GM23338 (cell line): ENCODE results near the gene TOMM40. TPM values are rescaled to one million over a fixed set of nuclear protein-coding genes. Genes with fewer than 3 reads are reported as not detected.

Experiments used
- ATAC-seq: fragments of 200-7000 bp; cut with Tn5 transposase; 3 replicates; pipeline ENCODE4 v1.9.1; 2020
- DNase-seq: peaks from one replicate; pipeline ENCODE4 v3.0.0-alpha.2; 2015; ENCODE audit warnings: low spot score
- H2AFZ ChIP-seq: fragments of 200-600 bp; sonication (generic); 2 replicates; pipeline ENCODE4 v1.8.0; 2016; ENCODE audit warnings: antibody characterized with exemption, mild to moderate bottlenecking, moderate library complexity
- H3F3A ChIP-seq: fragments of 200-600 bp; sonication (generic); replicated peaks from 2 replicates; pipeline ENCODE4 v1.8.0; 2017; ENCODE audit warnings: antibody characterized with exemption, mixed run types, low read depth
- H3K27ac ChIP-seq: fragments of 200-600 bp; sonication (generic); 2 replicates; pipeline ENCODE4 v1.6.1; 2016; ENCODE audit warnings: low read depth
- H3K27me3 ChIP-seq: fragments of 200-600 bp; sonication (generic); 2 replicates; pipeline ENCODE4 v1.8.0; 2016; ENCODE audit warnings: mild to moderate bottlenecking, mixed run types, moderate library complexity; ENCODE audit not compliant: insufficient read depth
- H3K36me3 ChIP-seq: fragments of 200-600 bp; sonication (generic); 2 replicates; pipeline ENCODE4 v1.8.0; 2016; ENCODE audit warnings: mild to moderate bottlenecking; ENCODE audit not compliant: insufficient read depth
- H3K4me1 ChIP-seq: fragments of 200-600 bp; sonication (generic); 2 replicates; pipeline ENCODE4 v1.8.0; 2016; ENCODE audit warnings: mild to moderate bottlenecking, moderate library complexity; ENCODE audit not compliant: insufficient read depth
- H3K4me2 ChIP-seq: fragments of 200-600 bp; sonication (generic); 2 replicates; pipeline ENCODE4 v1.7.1; 2017; ENCODE audit warnings: mixed run types
- H3K4me3 ChIP-seq: fragments of 200-600 bp; sonication (generic); 2 replicates; pipeline ENCODE4 v1.6.1; 2016; ENCODE audit warnings: mixed run types
- H3K79me2 ChIP-seq: fragments of 200-600 bp; sonication (generic); replicated peaks from 2 replicates; pipeline ENCODE4 v1.8.0; 2017; ENCODE audit warnings: mild to moderate bottlenecking; ENCODE audit not compliant: insufficient read depth
- H3K9me2 ChIP-seq: fragments of 200-600 bp; sonication (generic); 2 replicates; pipeline ENCODE4 v1.8.0; 2017; ENCODE audit not compliant: insufficient read depth
- H4K20me1 ChIP-seq: fragments of 200-600 bp; sonication (generic); replicated peaks from 2 replicates; pipeline ENCODE4 v1.8.0; 2017; ENCODE audit warnings: mild to moderate bottlenecking; ENCODE audit not compliant: insufficient read depth
- H3K27ac Mint-ChIP-seq: 2 replicates; pipeline ENCODE4 v1.8.0; 2020; ENCODE audit warnings: inconsistent platforms, mild to moderate bottlenecking, moderate library complexity, mixed read lengths
- H3K27me3 Mint-ChIP-seq: 3 replicates; pipeline ENCODE4 v1.8.0; 2022; ENCODE audit warnings: low read depth, mild to moderate bottlenecking, moderate library complexity, mixed read lengths, inconsistent platforms; ENCODE audit not compliant: insufficient read depth, poor library complexity
- H3K36me3 Mint-ChIP-seq: 3 replicates; pipeline ENCODE4 v1.8.0; 2021; ENCODE audit warnings: low read depth, mild to moderate bottlenecking, inconsistent platforms, moderate library complexity, mixed read lengths
- H3K4me1 Mint-ChIP-seq: 3 replicates; pipeline ENCODE4 v1.8.0; 2020; ENCODE audit warnings: mild to moderate bottlenecking, inconsistent platforms, mixed read lengths
- H3K4me3 Mint-ChIP-seq: 3 replicates; pipeline ENCODE4 v1.8.0; 2021; ENCODE audit warnings: moderate library complexity, mild to moderate bottlenecking, inconsistent platforms, mixed read lengths
- H3K9me3 Mint-ChIP-seq: 3 replicates; pipeline ENCODE4 v1.8.0; 2020; ENCODE audit warnings: moderate library complexity, mild to moderate bottlenecking, inconsistent platforms, mixed read lengths
- CREB1 ChIP-seq: fragments of 250-450 bp; sonication (Bioruptor Pico); IDR thresholded peaks from 2 replicates; pipeline ENCODE4 v1.5.0; 2020; ENCODE audit warnings: low read depth, mild to moderate bottlenecking, moderate library complexity
- EZH2 ChIP-seq: fragments of 200-600 bp; sonication (generic); IDR thresholded peaks from one replicate; pipeline ENCODE4 v1.8.0; 2017; ENCODE audit warnings: antibody characterized with exemption, mild to moderate bottlenecking, low read depth; ENCODE audit not compliant: unreplicated experiment
- EZH2phosphoT487 ChIP-seq: fragments of 200-600 bp; sonication (generic); IDR thresholded peaks from one replicate; pipeline ENCODE4 v1.8.1; 2018; ENCODE audit warnings: antibody characterized with exemption; ENCODE audit not compliant: unreplicated experiment
- JUNB ChIP-seq: IDR thresholded peaks from one replicate; pipeline ENCODE4 v1.6.1; 2016; ENCODE audit warnings: antibody characterized with exemption; ENCODE audit not compliant: unreplicated experiment
- NANOG ChIP-seq: IDR thresholded peaks from 2 replicates; pipeline ENCODE4 v1.6.1; 2016; ENCODE audit warnings: antibody characterized with exemption, borderline replicate concordance
- POLR2AphosphoS5 ChIP-seq: IDR thresholded peaks from 2 replicates; pipeline ENCODE4 v1.6.1; 2016; ENCODE audit warnings: antibody characterized with exemption, low read depth
- REST ChIP-seq: IDR thresholded peaks from one replicate; pipeline ENCODE4 v1.6.1; 2018; ENCODE audit warnings: antibody characterized with exemption; ENCODE audit not compliant: unreplicated experiment
- STAT1 ChIP-seq: IDR thresholded peaks from one replicate; pipeline ENCODE4 v1.6.1; 2016; ENCODE audit warnings: antibody characterized with exemption; ENCODE audit not compliant: unreplicated experiment
- ZNF114 ChIP-seq: fragments of 250-450 bp; sonication (Bioruptor Pico); IDR thresholded peaks from 2 replicates; pipeline ENCODE4 v1.5.0; 2020; ENCODE audit warnings: mild to moderate bottlenecking, moderate library complexity
- ZNF331 ChIP-seq: fragments of 250-450 bp; sonication (Bioruptor Pico); IDR thresholded peaks from 2 replicates; pipeline ENCODE4 v1.5.0; 2020; ENCODE audit warnings: low read depth, mild to moderate bottlenecking, moderate library complexity
- ZNF462 ChIP-seq: fragments of 250-450 bp; sonication (Bioruptor Pico); IDR thresholded peaks from 2 replicates; pipeline ENCODE4 v1.5.0; 2020; ENCODE audit warnings: mild to moderate bottlenecking, moderate library complexity
- polyA plus RNA-seq: library from polyadenylated mRNA; unstranded; fragments of >200 nt; fragmentation: Nextera tagmentation; extraction: Ambion mirVana; gene quantifications from 2 replicates; pipeline ENCODE4 v1.2.1, GENCODE V29; 2016
- total RNA-seq: library from RNA; depleted of rRNA; stranded (reverse); fragments of >200 nt; shearing (Covaris generic); gene quantifications from 2 replicates; pipeline ENCODE4 v1.2.3, GENCODE V29; 2014
- TF ChIP-seq, protein P1 (sequence below): IDR thresholded peaks from 2 replicates; pipeline ENCODE4 v1.6.1; 2016; ENCODE audit warnings: antibody characterized with exemption
- TF ChIP-seq, protein P2 (sequence below), 2 experiments: fragments of 200-600 bp in 1 of 2; sonication (generic) in 1 of 2; conservative IDR thresholded peaks; 2 replicates each; pipeline versions ENCODE4 v1.5.1 to v1.6.1; 2016 to 2017; ENCODE audit warnings: antibody characterized with exemption in 2 of 2, low read depth in 2 of 2, mild to moderate bottlenecking in 2 of 2, moderate library complexity in 1 of 2

Gene TOMM40
- total and polyA plus RNA-seq, 2 experiments from 2014 or later, result 142 to 273 TPM

DNA sequence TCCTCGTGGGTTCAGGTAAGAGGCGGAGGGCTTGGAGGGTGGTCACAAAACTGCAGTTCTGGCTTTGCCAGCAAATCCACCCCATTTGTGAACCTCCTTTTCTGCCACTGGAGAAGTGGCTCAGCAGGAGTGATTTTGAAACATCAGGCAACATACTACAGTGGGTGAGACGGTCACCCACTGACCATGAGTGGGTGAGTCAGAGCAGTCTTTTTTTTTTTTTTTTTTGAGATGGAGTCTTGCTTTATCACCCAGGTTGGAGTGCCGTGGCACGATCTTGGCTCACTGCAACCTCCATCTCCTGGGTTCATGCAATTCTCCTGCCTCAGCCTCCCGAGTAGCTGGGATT lies 3.0 kb downstream of the TOMM40 start:
- Mint-ChIP-seq H3K4me1 (peaks cover 22% of the 10 kb centered on the region), H3K27ac (no peak overlapping the region), H3K9me3 (peaks cover 3% of the 10 kb centered on the region; the same call in 2 of the 3 replicates), H3K27me3 (peaks cover 23% of the 10 kb centered on the region), H3K4me3 (no peak overlapping the region), H3K36me3 (peaks cover 78% of the 10 kb centered on the region)
- H3K4me3 ChIP-seq, result no peak overlapping the region
- H3K4me1 ChIP-seq, result peaks cover 9% of the 10 kb centered on the region; the same call in 1 of the 2 replicates
- no peak overlapping the region for H3K4me2 ChIP-seq
- TF ChIP-seq POLR2AphosphoS5 (no peak), EZH2 (no peak), NANOG (no peak), ZNF331 (CRISPR knock-in tag) (no peak), CREB1 (CRISPR knock-in tag) (no peak), REST (no peak), EZH2phosphoT487 (no peak), ZNF114 (CRISPR knock-in tag) (no peak), STAT1 (no peak), ZNF462 (no peak), JUNB (no peak)
- TF ChIP-seq, protein P1, sequence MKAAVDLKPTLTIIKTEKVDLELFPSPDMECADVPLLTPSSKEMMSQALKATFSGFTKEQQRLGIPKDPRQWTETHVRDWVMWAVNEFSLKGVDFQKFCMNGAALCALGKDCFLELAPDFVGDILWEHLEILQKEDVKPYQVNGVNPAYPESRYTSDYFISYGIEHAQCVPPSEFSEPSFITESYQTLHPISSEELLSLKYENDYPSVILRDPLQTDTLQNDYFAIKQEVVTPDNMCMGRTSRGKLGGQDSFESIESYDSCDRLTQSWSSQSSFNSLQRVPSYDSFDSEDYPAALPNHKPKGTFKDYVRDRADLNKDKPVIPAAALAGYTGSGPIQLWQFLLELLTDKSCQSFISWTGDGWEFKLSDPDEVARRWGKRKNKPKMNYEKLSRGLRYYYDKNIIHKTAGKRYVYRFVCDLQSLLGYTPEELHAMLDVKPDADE, result no peak
- TF ChIP-seq, protein P2, sequence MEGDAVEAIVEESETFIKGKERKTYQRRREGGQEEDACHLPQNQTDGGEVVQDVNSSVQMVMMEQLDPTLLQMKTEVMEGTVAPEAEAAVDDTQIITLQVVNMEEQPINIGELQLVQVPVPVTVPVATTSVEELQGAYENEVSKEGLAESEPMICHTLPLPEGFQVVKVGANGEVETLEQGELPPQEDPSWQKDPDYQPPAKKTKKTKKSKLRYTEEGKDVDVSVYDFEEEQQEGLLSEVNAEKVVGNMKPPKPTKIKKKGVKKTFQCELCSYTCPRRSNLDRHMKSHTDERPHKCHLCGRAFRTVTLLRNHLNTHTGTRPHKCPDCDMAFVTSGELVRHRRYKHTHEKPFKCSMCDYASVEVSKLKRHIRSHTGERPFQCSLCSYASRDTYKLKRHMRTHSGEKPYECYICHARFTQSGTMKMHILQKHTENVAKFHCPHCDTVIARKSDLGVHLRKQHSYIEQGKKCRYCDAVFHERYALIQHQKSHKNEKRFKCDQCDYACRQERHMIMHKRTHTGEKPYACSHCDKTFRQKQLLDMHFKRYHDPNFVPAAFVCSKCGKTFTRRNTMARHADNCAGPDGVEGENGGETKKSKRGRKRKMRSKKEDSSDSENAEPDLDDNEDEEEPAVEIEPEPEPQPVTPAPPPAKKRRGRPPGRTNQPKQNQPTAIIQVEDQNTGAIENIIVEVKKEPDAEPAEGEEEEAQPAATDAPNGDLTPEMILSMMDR (conservative IDR thresholded peaks at IDR 0.05; ENCODE audit: low read depth in 2 of 2), result no peak
- peaks cover 46% of the 10 kb centered on the region for H4K20me1 ChIP-seq
- H3K9me2 ChIP-seq, result no peaks in the 10 kb centered on the region
- peaks cover 43% of the 10 kb centered on the region for H3K36me3 ChIP-seq
- DNase-seq (no peak), ATAC-seq (no peak)
- no peak overlapping the region for H2AFZ ChIP-seq
- peaks cover 29% of the 10 kb centered on the region for H3F3A ChIP-seq
- peaks cover 45% of the 10 kb centered on the region for H3K79me2 ChIP-seq
- no peak overlapping the region for H3K27ac ChIP-seq
- no peaks in the 10 kb centered on the region for H3K27me3 ChIP-seq
